HepG2 (cell line): ENCODE results near the gene KRT34. TPM values are rescaled to one million over a fixed set of nuclear protein-coding genes. Genes with fewer than 3 reads are reported as not detected.

Experiments used
- ATAC-seq: fragments of 200-7000 bp; cut with Tn5 transposase; 3 replicates; pipeline ENCODE4 v1.9.1; 2020; ENCODE audit warnings: mild to moderate bottlenecking, moderate library complexity
- BruUV-seq: library from RNA; stranded (reverse); fragments of 400-500 nt; replicated peaks from 2 replicates; lab custom pipeline; 2021; lab: Mats Ljungman, UMichigan
- CTCF ChIA-PET: fragments of 300-600 bp; formaldehyde crosslinking; extraction: SDS; loops from one replicate; lab custom pipeline; 2021; ENCODE audit warnings: low total read pairs, inconsistent platforms, low intra/inter-chr PET ratio; lab: Yijun Ruan, JAX
- POLR2A ChIA-PET: fragments of 350-600 bp; sonication (Branson Sonifier 250); formaldehyde crosslinking; loops from one replicate; lab custom pipeline; 2020; ENCODE audit warnings: antibody characterized with exemption, inconsistent platforms; lab: Yijun Ruan, JAX
- DNase-seq: peaks from one replicate; pipeline ENCODE4 v3.0.0-alpha.2; 2015; ENCODE audit warnings: low spot score
- FAIRE-seq: peaks from 3 replicates; lab custom pipeline; 2011; peaks lifted over from hg19 to GRCh38; lab: Jason Lieb, UNC
- H2AFZ ChIP-seq: one replicate; pipeline ENCODE4 v1.6.1; 2011; ENCODE audit warnings: low read length, inconsistent platforms
- H3K27ac ChIP-seq: fragments of 300-600 bp; 3 replicates; pipeline ENCODE4 v1.8.0; 2011; ENCODE audit warnings: mixed run types, mild to moderate bottlenecking, mixed read lengths, low read length, inconsistent platforms; ENCODE audit not compliant: insufficient read depth; ENCODE audit errors: extremely low read length
- H3K27me3 ChIP-seq, 2 experiments: fragments of 200-600 bp in 1 of 2; 2 replicates in 1 of 2; 3 replicates in 1 of 2; pipeline versions ENCODE4 v1.6.0 to v1.8.0; 2011; ENCODE audit warnings: low read length in 2 of 2, mild to moderate bottlenecking in 2 of 2, moderate library complexity in 2 of 2, inconsistent platforms in 1 of 2; ENCODE audit not compliant: insufficient read depth in 2 of 2, control insufficient read depth in 1 of 2
- H3K36me3 ChIP-seq, 2 experiments: fragments of 200-600 bp in 1 of 2; replicated peaks in 1 of 2; 2 replicates in 1 of 2; 3 replicates in 1 of 2; pipeline versions ENCODE4 v1.5.1 to v1.8.0; 2011; ENCODE audit warnings: low read length in 2 of 2, inconsistent platforms in 1 of 2; ENCODE audit not compliant: insufficient read depth in 2 of 2, control insufficient read depth in 1 of 2
- H3K4me1 ChIP-seq: 2 replicates; pipeline ENCODE4 v1.5.1; 2012; ENCODE audit warnings: low read length, inconsistent platforms; ENCODE audit not compliant: insufficient read depth
- H3K4me2 ChIP-seq: 2 replicates; pipeline ENCODE4 v1.6.0; 2011; ENCODE audit warnings: low read depth, low read length, inconsistent platforms
- H3K4me3 ChIP-seq, 3 experiments: fragments of 200-600 bp in 1 of 3; sonication (generic), shearing (Covaris generic) in 1 of 3; replicated peaks in 1 of 3; 2 replicates each; pipeline ENCODE4 v1.5.1; 2011 to 2016; ENCODE audit warnings: low read length in 3 of 3, inconsistent platforms in 2 of 3, low read depth in 2 of 3, mild to moderate bottlenecking in 2 of 3, control low read depth in 1 of 3, mixed read lengths in 1 of 3; ENCODE audit not compliant: insufficient read depth in 1 of 3
- H3K79me2 ChIP-seq: one replicate; pipeline ENCODE4 v1.6.1; 2011; ENCODE audit warnings: low read length, inconsistent platforms; ENCODE audit not compliant: insufficient read depth
- H3K9ac ChIP-seq: 2 replicates; pipeline ENCODE4 v1.6.0; 2011; ENCODE audit warnings: mild to moderate bottlenecking, low read depth, low read length, inconsistent platforms; ENCODE audit not compliant: insufficient read depth
- H3K9me3 ChIP-seq: 2 replicates; pipeline ENCODE4 v1.5.1; 2012; ENCODE audit warnings: mild to moderate bottlenecking, low read length
- H4K20me1 ChIP-seq: 2 replicates; pipeline ENCODE4 v1.6.0; 2011; ENCODE audit warnings: inconsistent platforms, mild to moderate bottlenecking, low read length, moderate library complexity; ENCODE audit not compliant: insufficient read depth
- ASH2L ChIP-seq: fragments of 300-600, 200-600 bp; sonication (generic); IDR thresholded peaks from 2 replicates; pipeline ENCODE4 v1.7.0; 2017; ENCODE audit warnings: low read depth, mild to moderate bottlenecking, moderate library complexity, mixed read lengths, low read length; ENCODE audit not compliant: insufficient read length
- DNMT3B ChIP-seq: conservative IDR thresholded peaks from 2 replicates; pipeline ENCODE4 v1.6.1; 2016; ENCODE audit warnings: missing biosample characterization, control low read depth
- TFAP4 ChIP-seq: sonication (generic); IDR thresholded peaks from 2 replicates; pipeline ENCODE4 v1.6.1; 2016; ENCODE audit warnings: low read depth, borderline replicate concordance
- ZNF101 ChIP-seq: sonication (generic); formaldehyde crosslinking; IDR thresholded peaks from 2 replicates; pipeline ENCODE4 v1.4.0; 2020; ENCODE audit warnings: mild to moderate bottlenecking, low read depth, missing genetic modification reagents, borderline replicate concordance
- ZNF33A ChIP-seq: sonication (generic); formaldehyde crosslinking; IDR thresholded peaks from 2 replicates; pipeline ENCODE4 v1.5.1; 2020; ENCODE audit warnings: missing genetic modification reagents, mild to moderate bottlenecking, moderate library complexity, borderline replicate concordance
- ZNF577 ChIP-seq: sonication (generic); formaldehyde crosslinking; IDR thresholded peaks from 2 replicates; pipeline ENCODE4 v1.4.0; 2020; ENCODE audit warnings: mild to moderate bottlenecking, low read depth, missing genetic modification reagents, borderline replicate concordance
- ZNF780A ChIP-seq: sonication (generic); formaldehyde crosslinking; IDR thresholded peaks from 2 replicates; pipeline ENCODE4 v1.8.0; 2022; ENCODE audit warnings: mild to moderate bottlenecking, missing genetic modification reagents, moderate library complexity
- WGBS: methylation state at CpG from one replicate; pipeline ENCODE4 v1.1.6; 2017; ENCODE audit warnings: low lambda C conversion rate; 5-methylcytosine and 5-hydroxymethylcytosine counted together
- in situ Hi-C: cut with HindIII; loops from 2 replicates; pipeline ENCODE4 v1.10.0; 2017; ENCODE audit warnings: low pct_unique_long_range_greater_than_20kb; ENCODE audit not compliant: extremely low pct_ligation_motif_present
- intact Hi-C: fragments of 100-400 bp; cut with micrococcal nuclease; formaldehyde crosslinking; loops from one replicate; pipeline ENCODE4 v1.10.0; 2022; ENCODE audit not compliant: unreplicated experiment
- polyA plus RNA-seq, 8 experiments: library from polyadenylated mRNA; depleted of rRNA in 3 of 8; stranded (reverse) in 7 of 8; unstranded in 1 of 8; fragments of >200 nt; fragmentation: Illumina TruSeq in 4 of 8; extraction: Trizol in 4 of 8; gene quantifications; 2 replicates each; pipeline versions ENCODE4 v1.2.1 to v1.2.3, GENCODE V29; 2011 to 2016; ENCODE audit warnings: low read depth in 4 of 8, missing spikeins in 1 of 8, mixed read lengths in 1 of 8; ENCODE audit not compliant: insufficient read depth in 1 of 8
- total RNA-seq, 5 experiments: library from RNA; depleted of rRNA; stranded (reverse); fragments of >200 nt; fragmentation: Illumina TruSeq; extraction: Trizol; gene quantifications; 2 replicates each; pipeline ENCODE4 v1.2.3, GENCODE V29; 2016; ENCODE audit warnings: low read depth in 1 of 5

The KRT34 gene
- total and polyA plus RNA-seq, 2 of the 13 experiments (the other 11 are each of a cell fraction or from before 2014, with no cell fraction given): not detected

GRCh38 chr17:41413353-41413957 lies 31.3 kb upstream of the KRT34 start:
- in situ Hi-C loops: no loop called here
- ChIA-PET POLR2A (interaction anchor here (2.0 kb wide), 1 partner anchor 9 kb away, joined by 10 read pairs; no protein-coding TSS in a partner anchor), CTCF (no interaction called here)
- no peak for TF ChIP-seq ZNF780A
- TF ChIP-seq ZNF101: no peak
- no peak for TF ChIP-seq DNMT3B
- TF ChIP-seq ZNF577 (CRISPR knock-in tag): no peak
- TF ChIP-seq TFAP4: no peak
- peak; percentile 35 for TF ChIP-seq ASH2L
- TF ChIP-seq ZNF33A: no peak
- H3K27ac ChIP-seq: no peak overlapping the region
- H3K36me3 ChIP-seq: no peaks in the 10 kb centered on the region
- 47% methylated on average over 5 of the region's 5 CpGs for WGBS
- no peak overlapping the region for H3K4me2 ChIP-seq
- FAIRE-seq: no peak
- ATAC-seq: no peak
- H4K20me1 ChIP-seq: no peaks in the 10 kb centered on the region
- no peak overlapping the region for H3K9ac ChIP-seq
- H3K27me3 ChIP-seq: no peaks in the 10 kb centered on the region; a peak in 1 of 5 replicates
- no peaks in the 10 kb centered on the region for H3K9me3 ChIP-seq
- BruUV-seq: no TSS peak
- H3K4me3 ChIP-seq: no peak overlapping the region
- no peak for DNase-seq
- H3K4me1 ChIP-seq: peaks cover 51% of the 10 kb centered on the region
- intact Hi-C loops: loop anchor here (10.0 kb wide), 1 partner anchor 121 kb away; no protein-coding TSS in a partner anchor
- H3K79me2 ChIP-seq: no peaks in the 10 kb centered on the region
- no peak overlapping the region for H2AFZ ChIP-seq
